Stimulated activated CD4-positive, alpha-beta T cell treated with anti-CD3 and anti-CD28 coated beads, Interleukin-4, amount 100 ng/mL, for 48 hours (primary cell): ENCODE measurements around the gene CAMK2G.
A peak's percentile ranks its signal among the peaks of the same experiment; 100 is the strongest.

Source experiments
- DNase-seq, 2 donors: peaks; one replicate each; pipeline ENCODE4 v3.0.0-alpha.2; 2020; ENCODE audit warnings: low read depth in 2 of 2

Gene CAMK2G

GRCh38 chr10:73879296-73880173 is 5.2 kb upstream of the CAMK2G start:
- DNase-seq, result peak; percentile 90 to 92

GRCh38 chr10:73878365-73878764 is 4.0 kb upstream of the CAMK2G start:
- no peak for DNase-seq

GRCh38 chr10:73877533-73878160 is 3.3 kb upstream of the CAMK2G start:
- no peak for DNase-seq

GRCh38 chr10:73876971-73877370 is 2.6 kb upstream of the CAMK2G start:
- no peak for DNase-seq

GRCh38 chr10:73876566-73876965 is 2.2 kb upstream of the CAMK2G start:
- no peak for DNase-seq

- DNase-seq, result no peak
These were observed 1.8 kb upstream of the CAMK2G start for GRCh38 chr10:73876157-73876556.

- no peak for DNase-seq
These were observed 752 bp upstream of the CAMK2G start for GRCh38 chr10:73875139-73875475.

- no peak for DNase-seq
These were observed 528 bp downstream of the CAMK2G start for GRCh38 chr10:73873838-73874215.

- no peak for DNase-seq
These were observed 1.1 kb downstream of the CAMK2G start for GRCh38 chr10:73873142-73873837.

GRCh38 chr10:73872190-73872710 is 2.1 kb downstream of the CAMK2G start:
- DNase-seq, result no peak

- no peak for DNase-seq
These were observed 2.8 kb downstream of the CAMK2G start for GRCh38 chr10:73871295-73872189.

- DNase-seq, result no peak
These were observed 5.6 kb downstream of the CAMK2G start for GRCh38 chr10:73868655-73869195.

- no peak for DNase-seq
These were observed 6.3 kb downstream of the CAMK2G start for GRCh38 chr10:73867871-73868631.

- DNase-seq, result no peak
These were observed 7.1 kb downstream of the CAMK2G start for GRCh38 chr10:73867126-73867807.

- DNase-seq, result no peak
These were observed 7.7 kb downstream of the CAMK2G start for GRCh38 chr10:73866621-73867020.

- DNase-seq, result peak in 1 of 2 donors; percentile 42
These were observed 8.6 kb downstream of the CAMK2G start for GRCh38 chr10:73865459-73866442.

- DNase-seq, result no peak
These were observed 9.3 kb downstream of the CAMK2G start for GRCh38 chr10:73865107-73865458.

GRCh38 chr10:73864229-73864628 is 10.1 kb downstream of the CAMK2G start:
- DNase-seq, result no peak
